SK-N-SH (cell line): ENCODE results near the gene EFCAB8.

Source experiments
- MAX ChIP-seq: IDR thresholded peaks from 2 replicates; pipeline ENCODE4 v1.4.0; 2012; ENCODE audit warnings: low read depth
- MEF2A ChIP-seq: IDR thresholded peaks from 2 replicates; pipeline ENCODE4 v1.4.0; 2012; ENCODE audit warnings: low read depth, borderline replicate concordance
- NFIC ChIP-seq: IDR thresholded peaks from 2 replicates; pipeline ENCODE4 v1.4.0; 2012; ENCODE audit warnings: borderline replicate concordance
- POLR2AphosphoS5 ChIP-seq: IDR thresholded peaks from 2 replicates; pipeline ENCODE4 v1.6.1; 2012; ENCODE audit warnings: low read depth, low read length
- REST ChIP-seq: IDR thresholded peaks from 2 replicates; pipeline ENCODE4 v1.6.1; 2012; ENCODE audit warnings: mild to moderate bottlenecking, low read depth, low read length, moderate library complexity
- TF ChIP-seq, protein P1 (sequence below): fragments of 200-600 bp; sonication (generic); IDR thresholded peaks from 2 replicates; pipeline ENCODE4 v1.6.1; 2017; ENCODE audit warnings: antibody characterized with exemption, mild to moderate bottlenecking, moderate library complexity
- TF ChIP-seq, protein P2 (sequence below): fragments of 150-350 bp; IDR thresholded peaks from 2 replicates; pipeline ENCODE4 v1.6.1; 2017; ENCODE audit warnings: antibody characterized with exemption, low read length, low read depth, borderline replicate concordance

DNA sequence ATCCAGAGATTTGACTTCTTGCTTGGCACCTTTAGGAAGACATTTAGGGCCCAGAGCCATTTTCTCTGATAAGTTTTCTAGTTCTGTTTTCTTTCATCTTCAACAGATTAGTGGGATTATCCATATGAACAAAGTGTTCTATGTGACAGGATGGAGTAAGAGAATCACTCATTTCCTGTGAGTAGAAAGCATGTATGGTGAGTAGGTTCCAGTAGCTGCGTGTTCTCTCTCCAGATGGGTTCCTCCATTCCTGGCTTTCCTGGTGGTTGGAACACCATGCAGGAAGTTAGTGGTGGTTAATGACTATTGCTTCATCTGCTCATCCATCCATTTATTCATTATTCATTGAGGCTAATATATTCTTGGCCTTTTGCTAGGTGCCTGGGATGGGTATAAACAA, 54.0 kb downstream of the EFCAB8 start:
- TF ChIP-seq, protein P1, sequence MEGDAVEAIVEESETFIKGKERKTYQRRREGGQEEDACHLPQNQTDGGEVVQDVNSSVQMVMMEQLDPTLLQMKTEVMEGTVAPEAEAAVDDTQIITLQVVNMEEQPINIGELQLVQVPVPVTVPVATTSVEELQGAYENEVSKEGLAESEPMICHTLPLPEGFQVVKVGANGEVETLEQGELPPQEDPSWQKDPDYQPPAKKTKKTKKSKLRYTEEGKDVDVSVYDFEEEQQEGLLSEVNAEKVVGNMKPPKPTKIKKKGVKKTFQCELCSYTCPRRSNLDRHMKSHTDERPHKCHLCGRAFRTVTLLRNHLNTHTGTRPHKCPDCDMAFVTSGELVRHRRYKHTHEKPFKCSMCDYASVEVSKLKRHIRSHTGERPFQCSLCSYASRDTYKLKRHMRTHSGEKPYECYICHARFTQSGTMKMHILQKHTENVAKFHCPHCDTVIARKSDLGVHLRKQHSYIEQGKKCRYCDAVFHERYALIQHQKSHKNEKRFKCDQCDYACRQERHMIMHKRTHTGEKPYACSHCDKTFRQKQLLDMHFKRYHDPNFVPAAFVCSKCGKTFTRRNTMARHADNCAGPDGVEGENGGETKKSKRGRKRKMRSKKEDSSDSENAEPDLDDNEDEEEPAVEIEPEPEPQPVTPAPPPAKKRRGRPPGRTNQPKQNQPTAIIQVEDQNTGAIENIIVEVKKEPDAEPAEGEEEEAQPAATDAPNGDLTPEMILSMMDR = no peak
- TF ChIP-seq POLR2AphosphoS5 (no peak), NFIC (no peak), MAX (no peak), MEF2A (no peak), REST (no peak)
- TF ChIP-seq, protein P2, sequence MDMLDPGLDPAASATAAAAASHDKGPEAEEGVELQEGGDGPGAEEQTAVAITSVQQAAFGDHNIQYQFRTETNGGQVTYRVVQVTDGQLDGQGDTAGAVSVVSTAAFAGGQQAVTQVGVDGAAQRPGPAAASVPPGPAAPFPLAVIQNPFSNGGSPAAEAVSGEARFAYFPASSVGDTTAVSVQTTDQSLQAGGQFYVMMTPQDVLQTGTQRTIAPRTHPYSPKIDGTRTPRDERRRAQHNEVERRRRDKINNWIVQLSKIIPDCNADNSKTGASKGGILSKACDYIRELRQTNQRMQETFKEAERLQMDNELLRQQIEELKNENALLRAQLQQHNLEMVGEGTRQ = no peak
